DMS153 treated with DMSO at 0.1 percent for 48 hours (cell line): Measurements from ENCODE around the gene ARHGAP24.
"Not testable (repeated sequence)": the region's sequence is repeated elsewhere in the genome, so short reads cannot be mapped to it uniquely, and the experiment has no call there.

Experiments
- DNase-seq: peaks from one replicate; lab custom pipeline; 2025; ENCODE audit not compliant: unreplicated experiment; lab: John Stamatoyannopoulos, UW

The ARHGAP24 gene

DNA sequence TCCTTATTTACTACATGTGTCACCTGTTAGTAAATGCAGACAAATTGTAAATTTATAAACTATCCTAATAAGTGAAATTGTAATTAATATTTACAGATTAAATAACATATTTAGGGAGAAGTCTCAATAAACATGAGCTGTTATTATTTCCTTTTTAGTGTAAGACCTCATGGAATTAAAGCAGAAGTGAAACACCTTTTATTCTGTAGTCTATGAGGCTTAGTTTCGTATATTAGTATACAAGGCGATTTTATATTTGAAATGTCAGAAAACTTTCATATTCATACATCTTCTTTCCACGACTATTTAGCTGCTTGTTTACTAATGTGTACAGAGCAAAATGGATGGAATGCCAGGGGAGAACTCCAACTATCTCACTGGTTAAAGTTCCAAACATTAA is 414.4 kb downstream of the ARHGAP24 start:
- no peak for DNase-seq

GRCh38 chr4:85895755-85896154 is 420.8 kb downstream of the ARHGAP24 start:
- DNase-seq, result no peak

GRCh38 chr4:85898231-85898630 is 423.3 kb downstream of the ARHGAP24 start:
- no peak for DNase-seq

GRCh38 chr4:85901500-85901899 is 426.6 kb downstream of the ARHGAP24 start:
- DNase-seq, result no peak

- not testable (repeated sequence) for DNase-seq
Measured at GRCh38 chr4:85902647-85903046, 427.7 kb downstream of the ARHGAP24 start.

DNA sequence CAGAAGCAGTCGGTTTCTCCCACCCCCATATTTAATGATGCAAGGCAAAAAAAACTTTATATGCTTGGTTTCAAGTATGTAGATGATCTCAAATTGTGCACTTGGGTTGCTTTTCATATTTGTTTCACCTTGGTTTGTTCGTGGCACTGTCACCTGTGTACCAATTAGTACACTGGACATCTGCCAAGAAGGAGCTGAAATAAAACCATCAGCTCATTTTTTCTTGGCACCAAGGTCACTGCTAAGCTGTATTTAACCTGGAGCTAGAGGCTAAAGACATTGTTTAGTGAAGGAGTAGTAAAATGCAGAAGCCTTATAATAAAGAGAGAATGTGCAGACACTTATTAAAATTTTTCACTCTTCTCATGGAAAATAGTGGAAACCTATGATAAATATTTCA is 430.8 kb downstream of the ARHGAP24 start:
- DNase-seq, result no peak

GRCh38 chr4:85907001-85907400 is 432.1 kb downstream of the ARHGAP24 start:
- DNase-seq, result no peak

- no peak for DNase-seq
Measured at GRCh38 chr4:85909851-85910250, 434.9 kb downstream of the ARHGAP24 start.

- no peak for DNase-seq
Measured at GRCh38 chr4:85910985-85911384, 436.0 kb downstream of the ARHGAP24 start.

GRCh38 chr4:85913931-85914694 is 439.2 kb downstream of the ARHGAP24 start:
- no peak for DNase-seq

DNA sequence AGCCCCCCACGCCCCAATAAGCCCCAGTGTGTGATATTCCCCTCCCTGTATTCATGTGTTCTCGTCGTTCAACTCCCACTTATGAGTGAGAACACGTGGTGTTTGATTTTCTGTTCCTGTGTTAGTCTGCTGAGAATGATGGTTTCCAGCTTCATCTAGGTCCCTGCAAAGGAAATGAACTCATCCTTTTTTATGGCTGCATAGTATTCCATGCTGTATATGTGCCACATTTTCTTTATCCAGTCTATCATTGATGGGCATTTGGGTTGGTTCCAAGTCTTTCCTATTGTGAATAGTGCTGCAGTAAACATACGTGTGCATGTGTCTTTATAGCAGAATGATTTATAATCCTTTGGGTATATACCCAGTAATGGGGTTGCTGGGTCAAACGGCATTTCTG is 440.6 kb downstream of the ARHGAP24 start:
- DNase-seq, result not testable (repeated sequence)

GRCh38 chr4:85919200-85919887 is 444.4 kb downstream of the ARHGAP24 start:
- no peak for DNase-seq

GRCh38 chr4:85925071-85925470 is 450.1 kb downstream of the ARHGAP24 start:
- no peak for DNase-seq

GRCh38 chr4:85928775-85929591 is 454.0 kb downstream of the ARHGAP24 start:
- no peak for DNase-seq

GRCh38 chr4:85929961-85930665 is 455.2 kb downstream of the ARHGAP24 start:
- DNase-seq, result peak; percentile 35

GRCh38 chr4:85932500-85933290 is 457.7 kb downstream of the ARHGAP24 start:
- DNase-seq, result no peak

GRCh38 chr4:85933291-85933640 is 458.3 kb downstream of the ARHGAP24 start:
- DNase-seq, result no peak

DNA sequence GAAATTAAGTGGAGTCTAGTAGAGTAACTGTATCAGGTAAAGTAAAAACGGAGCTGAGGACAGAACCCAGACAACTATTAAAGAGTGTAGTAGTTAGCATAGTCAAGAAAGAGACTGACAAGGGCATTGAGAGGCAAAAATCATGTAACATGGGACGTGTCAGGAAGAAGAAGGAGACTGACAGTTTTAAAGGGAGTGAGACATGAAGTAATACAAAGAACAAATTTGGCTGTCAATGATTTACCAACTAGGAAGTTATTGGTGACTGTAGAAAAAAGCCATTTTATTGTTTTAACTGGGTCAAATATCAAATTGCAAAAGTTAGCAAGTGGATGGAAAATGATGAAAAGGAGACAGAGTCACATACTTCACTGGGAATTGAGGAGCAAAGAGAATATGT is 462.6 kb downstream of the ARHGAP24 start:
- DNase-seq, result no peak

GRCh38 chr4:85938062-85938461 is 463.1 kb downstream of the ARHGAP24 start:
- DNase-seq, result no peak

DNA sequence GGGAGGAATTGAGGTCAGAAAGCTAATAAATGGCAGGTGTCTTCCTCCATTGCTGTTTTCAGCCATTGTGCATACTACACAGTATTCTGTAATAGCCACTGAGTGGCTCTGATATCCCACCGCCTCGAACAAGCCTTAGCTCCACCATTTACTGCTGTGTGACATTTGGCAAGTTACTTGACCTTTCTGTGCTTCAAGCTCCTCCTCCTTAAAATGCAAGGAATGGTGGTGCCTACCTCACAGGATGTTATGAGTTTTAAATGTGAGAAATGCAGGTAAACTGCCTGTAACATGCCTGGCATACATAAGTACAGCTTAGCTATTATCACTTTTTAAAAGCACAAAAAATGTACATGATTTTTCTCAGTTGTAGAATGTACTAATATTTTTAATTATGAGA is 464.0 kb downstream of the ARHGAP24 start:
- no peak for DNase-seq
